Stimulated activated CD4-positive, alpha-beta T cell treated with anti-CD3 and anti-CD28 coated beads, Interleukin-1b, Interleukin-23, amount 100 ng/mL, for 48 hours (primary cell): ENCODE measurements around the gene MAPRE2.
A peak's percentile ranks its signal among the peaks of the same experiment; 100 is the strongest.
"Not testable (repeated sequence)": the region's sequence is repeated elsewhere in the genome, so short reads cannot be mapped to it uniquely, and the experiment has no call there.

Experiments
- DNase-seq: peaks from one replicate; pipeline ENCODE4 v3.0.0-alpha.2; 2020

MAPRE2 gene

DNA sequence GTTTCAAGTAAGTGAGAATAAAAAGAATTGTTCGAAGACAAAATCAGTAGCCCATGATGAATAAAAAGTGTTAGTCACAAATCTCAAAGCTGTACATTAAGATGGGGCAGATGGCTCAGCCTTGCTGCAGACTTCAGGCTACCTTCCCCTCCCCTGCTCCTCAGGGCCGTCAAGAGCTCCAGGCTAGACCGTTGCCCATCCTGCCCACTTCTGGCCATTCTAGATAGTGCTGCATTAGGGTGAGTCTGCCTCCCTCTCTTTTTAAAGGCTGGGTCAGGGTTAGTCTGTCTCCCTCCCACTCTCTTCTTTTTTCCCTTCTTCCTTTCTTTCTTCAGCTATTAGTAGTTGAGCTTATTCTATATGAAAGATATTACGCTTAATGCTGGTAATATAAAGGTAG is 86.0 kb downstream of the MAPRE2 start:
- no peak for DNase-seq

DNA sequence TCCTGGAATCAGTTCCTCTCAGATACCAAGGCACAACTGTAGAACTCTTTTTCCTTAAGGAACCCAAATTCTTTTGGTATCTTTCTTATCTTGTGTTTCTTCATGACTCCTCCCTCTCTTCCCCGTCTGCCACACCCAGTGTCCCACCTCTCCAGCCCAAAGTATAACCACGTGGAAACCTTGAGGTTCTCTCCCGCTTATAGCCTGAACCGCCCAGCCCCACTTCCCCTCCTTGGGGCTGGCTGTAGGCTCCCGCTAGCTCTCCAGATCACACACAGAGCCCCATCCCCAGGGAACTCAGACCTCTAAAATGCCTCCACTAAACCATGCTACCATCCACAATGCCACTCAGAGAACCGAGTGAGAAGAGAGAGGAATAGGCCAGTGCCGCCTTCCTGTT is 87.5 kb downstream of the MAPRE2 start:
- no peak for DNase-seq

DNA sequence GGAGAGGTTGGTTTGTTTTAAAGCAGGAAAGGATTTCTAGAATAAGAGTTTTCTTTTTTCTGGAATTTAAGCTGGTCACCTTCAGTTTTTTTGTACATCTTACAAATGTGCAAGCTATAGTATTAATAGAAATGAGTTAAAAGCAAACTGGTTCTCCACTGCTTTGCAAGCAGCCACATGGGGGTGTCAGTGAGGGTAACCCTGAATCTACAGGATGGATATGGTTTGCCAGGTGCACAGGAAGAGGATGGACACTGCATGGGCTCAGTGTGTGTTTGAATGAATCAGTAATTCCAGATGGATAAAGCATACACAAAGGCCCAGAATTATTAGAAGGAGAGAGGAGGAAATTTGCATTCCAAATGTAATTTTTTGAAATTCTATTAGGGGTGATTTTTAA is 89.0 kb downstream of the MAPRE2 start:
- DNase-seq = no peak

DNA sequence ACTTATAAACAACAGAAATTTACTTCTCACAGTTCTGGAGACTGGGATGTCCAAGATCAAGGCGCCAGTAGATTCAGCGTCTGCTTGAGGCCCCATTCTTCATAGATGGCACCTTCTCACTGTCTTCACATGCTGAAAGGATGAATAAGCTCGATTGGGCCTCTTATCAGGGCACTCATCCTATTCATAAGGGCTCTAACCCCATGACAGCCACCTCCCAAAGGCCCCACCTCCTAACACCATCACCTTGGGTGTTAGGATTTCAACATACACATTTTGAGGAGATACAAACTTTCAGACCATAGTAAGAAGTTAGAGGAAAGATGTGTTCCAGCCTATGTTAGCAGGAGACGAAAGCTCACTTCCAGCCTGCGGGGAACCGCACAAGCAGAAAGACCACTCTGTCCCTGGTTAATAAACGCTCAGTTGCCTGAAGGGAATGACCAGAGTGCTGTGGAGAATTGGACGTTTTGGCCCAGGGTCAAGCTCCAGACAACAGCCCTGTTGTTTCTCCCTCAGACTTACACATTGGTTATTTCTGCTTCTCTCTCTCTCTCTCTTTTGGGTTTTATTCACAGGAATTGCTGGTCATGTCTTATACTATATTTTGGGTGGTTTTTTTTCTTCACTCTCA is 90.3 kb downstream of the MAPRE2 start:
- no peak for DNase-seq

DNA sequence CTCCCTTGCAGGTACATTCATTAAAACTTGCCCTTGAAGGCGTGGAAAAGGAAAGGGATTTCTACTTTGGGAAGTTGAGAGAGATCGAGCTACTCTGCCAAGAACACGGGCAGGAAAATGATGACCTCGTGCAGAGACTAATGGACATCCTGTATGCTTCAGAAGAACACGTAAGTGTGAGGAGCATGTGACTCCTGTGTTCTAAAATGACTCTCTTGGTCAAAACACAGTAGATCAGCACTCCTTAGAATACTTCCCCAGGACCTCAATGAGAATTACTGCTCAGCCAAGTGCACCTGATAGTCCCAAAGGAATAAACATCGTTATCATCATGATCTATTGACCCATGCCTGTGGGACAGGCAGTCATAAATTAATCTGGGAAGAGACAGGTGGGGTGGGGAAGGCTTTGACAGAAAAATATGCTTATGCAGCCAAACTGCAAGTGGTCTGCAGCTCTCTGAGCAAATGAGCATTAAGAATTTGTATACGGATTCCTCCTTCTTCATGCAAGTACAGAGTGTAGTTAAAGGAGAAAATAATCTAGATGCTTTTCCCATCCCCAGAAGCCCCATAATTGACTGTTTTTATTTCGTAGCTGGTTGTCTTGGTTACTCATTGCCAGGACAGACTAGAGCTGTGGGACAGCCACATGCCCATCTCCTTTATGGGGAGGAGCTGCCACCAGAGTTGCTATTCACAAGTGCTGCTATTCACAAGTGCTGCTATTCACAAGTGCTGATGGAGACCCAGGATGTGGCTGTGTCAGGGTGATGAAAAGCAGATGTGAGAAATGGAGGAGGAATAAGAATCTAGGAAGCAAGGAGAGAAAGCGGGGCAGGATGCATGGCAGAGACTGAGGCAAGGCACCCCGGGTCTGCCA is 91.0 kb downstream of the MAPRE2 start:
- no peak for DNase-seq

DNA sequence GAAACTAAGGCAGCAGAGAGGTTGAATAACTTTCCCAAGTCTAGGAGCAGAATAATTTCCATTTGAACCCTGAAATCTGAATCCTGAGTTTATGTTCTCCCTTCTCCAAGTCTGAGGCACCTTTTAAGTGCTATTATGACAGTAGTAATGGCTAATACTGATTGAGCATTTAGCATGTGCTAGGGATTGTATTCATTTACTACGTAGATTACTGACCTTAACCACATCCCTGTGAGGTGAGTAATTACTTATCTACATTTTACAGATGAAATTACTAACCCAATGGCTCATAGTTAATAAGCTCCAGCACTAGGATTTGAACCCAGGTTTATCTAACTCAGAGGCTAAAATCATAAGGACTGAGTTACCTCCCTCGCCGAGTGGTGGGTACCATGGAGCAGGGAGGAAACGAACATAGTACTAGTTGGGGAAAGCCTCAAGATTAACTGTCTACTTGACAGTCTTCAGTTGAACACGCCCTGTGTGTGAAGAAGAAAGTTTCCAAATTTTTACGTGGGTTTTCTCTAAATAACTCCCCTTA is 93.0 kb downstream of the MAPRE2 start:
- DNase-seq = no peak

DNA sequence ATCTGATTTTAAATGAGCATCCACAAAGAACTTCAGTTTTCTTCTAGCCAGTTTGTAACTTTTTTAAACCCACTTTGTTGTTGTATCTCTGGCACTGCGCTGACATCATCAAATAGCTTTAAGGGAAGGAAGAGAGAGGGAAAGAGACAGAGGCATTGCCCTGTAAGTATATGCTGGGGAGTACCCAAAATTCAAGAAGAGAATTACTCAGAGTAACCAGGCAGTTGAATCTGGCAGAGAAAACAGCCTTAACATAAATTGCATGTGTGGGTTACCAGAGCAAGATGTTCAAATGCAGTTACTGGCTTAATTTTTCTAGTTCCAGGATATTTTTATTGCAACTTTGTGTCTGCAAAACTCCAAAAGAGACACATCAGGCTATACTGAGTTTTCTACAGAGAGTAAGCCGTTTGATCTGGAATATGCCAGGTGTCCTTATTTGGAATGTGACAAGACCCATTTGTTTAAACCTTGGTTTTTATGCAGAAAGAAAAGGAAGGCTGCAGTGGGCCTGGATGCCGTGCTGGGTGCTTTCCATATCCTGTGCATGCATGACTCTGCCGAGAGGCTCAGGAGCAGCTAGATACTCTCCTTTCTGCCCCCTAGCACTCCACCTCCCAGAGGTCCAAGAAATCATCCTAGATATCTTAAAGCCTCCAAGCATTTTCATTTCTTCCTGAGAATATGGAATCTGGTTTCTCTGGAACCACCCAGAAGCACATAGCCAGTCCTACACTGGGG is 93.7 kb downstream of the MAPRE2 start:
- no peak for DNase-seq

DNA sequence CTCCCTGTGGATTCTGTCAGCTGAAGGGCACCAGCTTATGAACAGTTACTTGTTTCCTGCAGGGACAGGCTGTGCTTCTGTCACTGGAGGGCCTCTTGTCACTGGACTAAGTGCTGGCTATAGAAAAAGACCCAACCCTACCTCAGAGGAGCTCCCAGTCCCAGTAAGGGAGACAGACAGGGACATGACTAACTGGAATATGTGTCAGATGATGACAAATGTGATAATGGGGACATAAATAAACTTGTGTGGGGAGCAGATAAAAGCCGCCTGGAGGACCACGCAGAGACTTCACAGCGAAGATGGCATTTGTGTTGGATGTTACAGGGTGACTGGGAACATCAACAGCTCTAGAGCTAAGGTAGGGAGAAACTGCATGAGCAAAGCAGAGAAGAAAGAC is 95.0 kb downstream of the MAPRE2 start:
- no peak for DNase-seq

DNA sequence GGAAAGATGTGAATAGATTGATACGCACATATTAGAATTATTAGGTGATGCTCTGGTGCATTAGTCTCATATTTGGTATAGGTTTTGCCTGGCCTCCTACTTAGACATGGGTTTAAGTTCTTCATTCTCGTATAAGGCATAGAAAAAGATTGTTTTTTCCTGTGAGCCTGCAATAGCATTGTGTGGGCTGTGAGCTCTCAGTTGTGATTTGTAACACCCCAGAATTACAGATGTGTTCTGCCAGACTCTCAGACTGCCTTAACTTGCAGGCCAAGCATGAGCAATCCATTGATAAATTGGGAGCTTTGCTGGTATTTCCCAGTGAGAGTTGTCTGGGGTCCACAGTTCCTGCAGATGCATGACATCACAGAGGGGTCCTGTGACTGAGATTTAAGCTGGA is 95.7 kb downstream of the MAPRE2 start:
- no peak for DNase-seq

DNA sequence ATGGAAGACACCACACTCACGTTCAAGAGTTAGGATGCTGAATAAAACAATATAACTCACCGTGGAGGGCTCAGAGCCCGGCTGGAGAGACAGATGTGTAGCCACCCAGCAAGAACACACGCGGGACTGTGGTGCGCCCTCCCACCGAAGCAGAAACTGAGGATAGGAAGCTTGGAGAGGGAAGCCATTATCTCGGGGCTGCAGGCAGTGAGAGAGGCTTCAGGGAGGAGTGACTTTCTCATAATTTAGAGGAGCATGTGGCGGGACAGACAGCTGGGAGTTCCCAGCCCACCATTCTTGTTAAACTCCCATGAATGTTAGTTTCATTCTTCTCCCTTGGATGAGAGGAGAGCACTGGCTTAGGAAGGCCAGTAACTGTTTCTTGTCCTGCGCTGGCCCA is 96.4 kb downstream of the MAPRE2 start:
- no peak for DNase-seq

DNA sequence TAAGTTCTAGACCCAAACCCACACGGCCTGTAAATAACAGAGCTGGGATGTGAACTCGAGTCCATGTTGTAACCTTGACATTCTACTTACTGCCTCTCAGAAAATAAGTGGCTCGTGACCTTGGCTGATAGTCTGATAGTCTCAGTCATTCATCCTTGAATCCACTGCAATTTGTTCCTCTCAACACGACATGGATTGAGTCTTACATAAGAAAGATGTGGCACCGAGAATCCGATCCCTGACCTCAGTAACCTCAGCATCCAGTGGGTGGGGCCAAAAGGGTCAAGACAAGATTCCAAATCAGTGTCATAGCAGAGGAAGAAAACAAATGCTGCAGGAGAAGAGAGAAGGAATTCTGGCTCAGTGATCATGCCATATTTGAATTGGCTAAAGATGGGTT is 97.6 kb downstream of the MAPRE2 start:
- no peak for DNase-seq

DNA sequence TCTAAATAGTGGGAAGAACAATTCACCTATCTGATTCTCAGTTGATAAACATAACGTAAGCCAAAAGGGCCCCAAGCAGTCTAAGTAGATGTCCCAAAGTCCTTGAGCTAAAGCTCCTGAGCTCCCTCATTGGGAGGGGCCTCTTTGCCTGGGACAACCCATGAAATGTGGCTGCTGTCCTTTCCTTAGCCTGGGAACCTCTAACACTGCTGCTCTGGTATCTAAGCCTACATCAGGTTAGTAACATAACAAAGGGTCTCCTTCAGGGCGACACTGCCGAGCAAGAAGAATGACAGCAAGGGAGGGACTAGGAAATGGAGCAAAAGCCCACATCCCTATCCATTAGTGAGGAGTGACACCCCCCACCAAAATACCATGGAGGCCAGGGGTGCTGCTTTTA is 98.3 kb downstream of the MAPRE2 start:
- no peak for DNase-seq

DNA sequence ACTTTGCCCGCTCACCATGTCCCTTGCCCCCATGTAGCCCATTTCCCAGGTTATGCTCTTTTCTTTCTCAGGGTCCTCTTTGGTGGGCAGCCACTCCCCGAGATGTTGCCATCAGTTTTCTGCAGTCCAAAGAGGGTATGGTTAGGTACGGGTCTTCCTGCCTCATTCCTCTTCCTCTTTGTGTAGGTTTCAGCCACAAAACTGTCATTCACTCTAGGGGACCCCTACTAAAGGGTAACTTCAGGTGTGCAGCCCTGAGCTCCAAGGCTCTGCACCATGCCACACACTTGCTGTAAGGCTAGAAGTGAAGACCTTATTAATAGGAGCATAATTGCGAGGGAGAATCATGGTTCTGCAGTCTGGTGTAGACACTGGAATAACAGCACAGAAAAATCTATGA is 99.9 kb downstream of the MAPRE2 start:
- DNase-seq = no peak

DNA sequence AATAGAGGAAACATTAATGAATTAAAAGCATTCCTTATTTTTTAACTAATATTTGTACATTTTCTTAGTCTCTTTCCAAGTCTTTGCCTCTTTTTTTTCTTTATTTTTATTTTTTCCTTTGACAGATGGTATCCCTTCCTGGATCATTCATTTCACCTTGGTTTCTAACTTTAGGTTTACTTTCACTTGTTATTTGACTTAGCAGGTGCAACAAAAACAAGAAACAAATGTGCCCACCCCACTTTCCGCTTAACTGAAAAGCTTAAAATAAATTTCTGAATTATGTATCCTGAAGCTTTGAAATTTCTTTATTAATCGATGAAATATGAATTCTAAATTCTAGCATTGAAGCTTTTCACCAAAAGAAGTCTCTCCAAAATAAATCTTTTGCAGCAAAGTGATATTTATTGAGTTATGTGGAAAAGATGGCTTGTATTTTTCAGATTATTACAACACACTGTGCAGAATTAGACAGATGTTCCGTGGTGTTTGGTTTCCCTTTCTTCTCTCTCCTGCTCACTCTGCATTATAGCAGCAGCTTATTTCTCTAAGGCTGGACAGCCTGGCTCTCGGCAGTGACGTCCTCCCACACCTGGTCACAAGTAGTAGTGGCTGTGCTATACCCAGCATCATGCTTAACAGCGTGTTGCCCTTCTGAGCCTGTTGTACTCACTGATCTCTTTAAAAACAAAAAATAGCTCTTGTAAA is 100.5 kb downstream of the MAPRE2 start:
- no peak for DNase-seq

DNA sequence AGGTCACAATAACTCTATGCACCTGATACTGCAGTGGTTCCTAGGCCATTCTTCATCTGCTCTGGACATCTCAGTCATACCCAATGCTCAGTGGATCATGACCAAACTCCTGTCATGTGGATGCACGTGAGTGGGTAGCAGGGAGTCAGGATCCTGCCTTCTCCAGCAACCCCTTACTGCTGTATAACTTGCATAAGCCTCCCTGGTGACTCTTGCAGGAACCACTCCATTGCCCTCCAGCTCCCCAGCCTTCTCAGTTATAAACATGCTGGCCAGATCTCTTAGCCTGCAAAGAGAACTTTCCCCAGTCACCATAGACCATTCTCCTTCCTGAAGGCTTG is 101.0 kb downstream of the MAPRE2 start:
- no peak for DNase-seq

DNA sequence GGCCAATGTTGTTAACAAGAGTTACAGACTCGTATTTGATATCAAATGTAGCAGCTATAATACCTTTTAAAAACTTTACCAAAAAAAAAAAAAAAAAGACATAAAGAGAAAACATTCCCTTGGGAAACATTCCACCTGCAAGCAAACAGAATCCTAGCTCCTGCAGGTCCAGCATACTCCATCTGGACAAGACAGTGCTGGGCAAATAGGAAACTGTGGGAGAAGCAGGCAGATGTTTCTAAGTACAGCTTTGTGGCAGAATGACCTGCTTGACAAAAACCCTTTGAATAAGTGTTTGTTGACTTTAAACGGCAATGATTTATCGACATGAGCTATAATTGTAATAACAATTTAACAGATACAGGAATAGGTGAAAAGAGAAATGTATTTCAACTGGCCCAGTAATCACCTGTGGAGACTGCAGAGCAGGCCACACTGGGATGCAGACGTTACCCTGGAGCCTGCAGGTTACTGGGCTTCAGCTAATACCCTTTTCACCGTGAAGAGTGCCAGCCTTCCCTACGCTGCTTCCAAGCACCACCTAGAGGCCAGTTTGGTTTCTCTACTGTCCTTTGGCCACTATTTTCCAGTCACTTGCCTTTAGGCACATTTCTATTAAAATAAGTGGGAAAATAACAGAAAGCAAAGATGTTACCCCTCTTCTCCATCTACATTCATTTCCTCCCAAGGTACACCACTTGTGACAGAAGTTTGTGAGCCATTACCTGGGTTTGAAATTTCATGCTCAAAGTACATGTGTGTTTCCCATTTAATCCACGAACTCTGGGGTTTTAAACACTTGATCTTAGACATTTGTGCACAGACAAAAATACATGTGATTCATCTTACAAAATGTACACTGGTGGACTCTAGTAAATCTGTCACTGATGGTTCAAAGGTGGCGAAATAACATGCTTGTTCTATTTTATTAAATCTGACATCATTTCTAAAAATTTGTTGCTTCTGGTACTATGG is 102.7 kb downstream of the MAPRE2 start:
- peak; percentile 17 for DNase-seq

DNA sequence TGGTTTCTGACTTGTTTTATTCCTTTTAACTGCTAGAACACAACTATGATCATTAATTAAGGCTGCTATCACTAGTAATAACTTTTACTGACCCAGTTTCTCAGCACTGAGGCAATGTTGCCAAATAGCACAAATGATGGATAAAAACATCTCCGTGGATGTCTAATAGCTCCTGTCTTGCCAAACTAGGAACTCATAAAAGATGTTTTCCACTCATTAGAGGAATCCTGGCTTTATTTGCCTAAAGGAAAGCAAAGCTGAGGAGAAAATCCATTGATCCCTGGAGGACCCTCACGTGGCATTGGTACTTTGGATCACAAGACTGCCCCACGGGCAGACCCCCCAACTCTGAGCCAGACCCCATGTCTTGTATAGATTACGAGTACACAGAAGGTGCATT is 103.5 kb downstream of the MAPRE2 start:
- no peak for DNase-seq

DNA sequence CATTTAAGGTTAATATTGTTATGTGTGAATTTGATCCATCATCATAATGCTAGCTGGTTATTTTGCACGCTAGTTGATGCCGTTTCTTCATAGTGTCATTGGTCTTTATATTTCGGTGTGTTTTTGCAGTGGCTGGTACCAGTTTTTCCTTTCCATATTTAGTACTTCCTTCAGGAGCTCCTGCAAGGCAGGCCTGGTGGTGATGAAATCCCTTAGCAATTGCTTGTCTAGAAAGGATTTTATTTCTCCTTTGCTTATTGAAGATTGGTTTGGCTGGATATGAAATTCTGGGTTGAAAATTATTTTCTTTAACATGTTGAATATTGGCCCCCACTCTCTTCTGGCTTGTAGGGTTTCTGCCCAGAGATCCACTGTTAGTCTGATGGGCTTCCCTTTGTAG is 109.0 kb downstream of the MAPRE2 start:
- not testable (repeated sequence) for DNase-seq

DNA sequence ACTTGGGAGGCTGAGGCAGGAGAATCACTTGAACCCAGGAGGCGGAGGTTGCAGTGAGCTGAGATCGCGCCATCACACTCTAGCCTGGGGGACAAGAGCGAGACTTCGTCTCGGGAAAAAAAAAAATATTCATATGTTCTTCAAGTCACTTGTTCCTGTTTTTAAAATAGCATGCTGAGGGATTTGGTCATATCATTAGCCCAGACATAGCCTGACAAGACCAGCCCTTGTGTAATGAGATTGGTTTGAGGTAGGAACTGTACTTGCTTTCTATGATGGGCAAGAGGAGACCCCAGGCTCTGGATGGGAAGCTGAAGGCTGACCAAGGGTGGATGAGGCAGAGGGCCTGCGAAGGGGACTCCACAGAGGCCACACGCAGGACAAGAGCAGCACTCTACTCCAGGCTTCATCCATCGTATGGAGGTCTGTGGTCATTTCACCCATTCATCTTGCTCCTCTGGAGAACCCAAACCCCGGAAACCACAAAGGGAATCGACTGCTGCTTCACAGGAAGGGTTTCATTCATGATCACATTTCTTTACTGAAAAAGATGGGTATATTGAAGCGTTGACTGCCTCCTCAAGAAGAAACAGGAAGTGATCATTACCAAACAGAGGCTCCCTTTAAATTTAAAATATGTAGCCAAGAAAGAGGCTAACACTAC is 112.5 kb downstream of the MAPRE2 start:
- no peak for DNase-seq

DNA sequence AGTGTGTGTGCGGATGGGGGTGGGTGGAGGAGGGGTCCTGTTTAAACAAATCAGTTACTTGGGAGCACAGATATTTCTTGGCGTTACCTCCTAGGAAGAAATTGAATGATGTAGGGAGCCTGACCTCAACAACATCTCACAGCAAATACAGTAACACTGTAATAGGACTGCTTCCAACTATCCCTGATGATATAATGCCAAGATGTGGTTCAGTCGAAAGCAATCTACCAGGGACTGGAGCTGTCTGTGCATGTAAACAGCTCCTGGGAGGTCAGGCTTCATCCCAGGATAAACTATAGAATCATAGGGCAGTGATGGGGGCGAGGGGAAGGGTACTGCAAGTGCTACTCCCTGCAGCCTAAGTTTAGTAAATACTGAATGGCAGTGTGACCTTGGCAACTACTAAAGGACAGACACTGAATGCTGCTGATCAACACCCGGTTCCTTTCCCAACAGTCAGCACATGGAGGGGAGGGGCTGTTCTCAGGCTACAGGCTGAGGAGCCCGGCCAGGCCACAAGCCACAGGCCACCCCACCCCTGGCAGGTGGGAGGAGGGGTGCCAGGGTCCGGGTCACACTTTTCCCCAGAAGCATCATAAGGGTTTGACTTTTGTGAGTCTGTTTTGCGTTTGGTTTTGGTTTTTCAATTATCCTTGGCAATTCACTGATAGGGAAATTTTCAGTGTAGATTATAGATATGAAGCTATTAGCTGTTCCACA is 114.3 kb downstream of the MAPRE2 start:
- DNase-seq = no peak

DNA sequence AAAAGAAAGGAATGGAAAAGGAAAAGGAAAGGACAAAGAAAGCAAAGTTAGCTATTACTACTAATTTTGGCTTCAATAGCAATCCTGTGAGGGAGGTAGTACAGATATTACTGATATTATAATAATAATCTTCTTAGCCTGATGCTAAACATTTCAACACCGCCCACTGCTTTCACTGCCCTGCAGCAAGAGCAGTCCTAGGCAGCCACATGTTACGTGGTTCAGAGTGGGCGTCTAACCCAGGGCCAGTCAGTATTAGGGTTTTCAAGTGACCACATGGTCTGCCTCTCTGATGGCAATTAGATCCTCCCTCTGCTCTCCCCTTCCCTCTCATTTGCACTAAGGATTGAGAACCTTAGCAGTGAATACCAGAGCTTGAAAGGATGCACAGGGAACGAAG is 116.0 kb downstream of the MAPRE2 start:
- DNase-seq = no peak
